Neuronal stem cell (in vitro differentiated cells): ENCODE results near the gene GLRA3.

Experiments
- DNase-seq: peaks from one replicate; pipeline ENCODE4 v3.0.0-alpha.2; 2013; ENCODE audit warnings: low spot score
- H2AFZ ChIP-seq: one replicate; pipeline ENCODE4 v1.6.1; 2013; ENCODE audit warnings: mild to moderate bottlenecking, low read length, inconsistent platforms
- H2AK5ac ChIP-seq: 2 replicates; pipeline ENCODE4 v1.6.1; 2013; ENCODE audit warnings: low read depth, mild to moderate bottlenecking, inconsistent platforms, low read length, moderate library complexity, mixed read lengths
- H2BK120ac ChIP-seq: 2 replicates; pipeline ENCODE4 v1.6.1; 2013; ENCODE audit warnings: low read depth, mild to moderate bottlenecking, inconsistent platforms, low read length, moderate library complexity, mixed read lengths
- H2BK12ac ChIP-seq: one replicate; pipeline ENCODE4 v1.6.1; 2013; ENCODE audit warnings: low read length, inconsistent platforms
- H2BK15ac ChIP-seq: 2 replicates; pipeline ENCODE4 v1.6.1; 2013; ENCODE audit warnings: mild to moderate bottlenecking, low read length, inconsistent platforms, mixed read lengths
- H2BK5ac ChIP-seq: one replicate; pipeline ENCODE4 v1.6.1; 2013; ENCODE audit warnings: inconsistent platforms, mild to moderate bottlenecking, low read length, moderate library complexity
- H3K14ac ChIP-seq: one replicate; pipeline ENCODE4 v1.6.1; 2013; ENCODE audit warnings: low read length, inconsistent platforms
- H3K18ac ChIP-seq: 2 replicates; pipeline ENCODE4 v1.6.1; 2013; ENCODE audit warnings: low read length, inconsistent platforms
- H3K23ac ChIP-seq: 2 replicates; pipeline ENCODE4 v1.6.1; 2013; ENCODE audit warnings: low read depth, mild to moderate bottlenecking, mixed read lengths, low read length, inconsistent platforms; ENCODE audit not compliant: poor library complexity
- H3K27ac ChIP-seq: replicated peaks from 3 replicates; pipeline ENCODE4 v1.5.1; 2013; ENCODE audit warnings: low read length, inconsistent platforms
- H3K27me3 ChIP-seq, 3 experiments: 2 replicates each; pipeline ENCODE4 v1.6.1; 2013; ENCODE audit warnings: low read length in 3 of 3, mild to moderate bottlenecking in 2 of 3, inconsistent platforms in 1 of 3, low read depth in 1 of 3, mixed read lengths in 1 of 3, moderate library complexity in 1 of 3; ENCODE audit not compliant: control insufficient read depth in 3 of 3, insufficient read depth in 3 of 3
- H3K36me3 ChIP-seq, 2 donors: replicated peaks in 1 of 2; 2 replicates each; pipeline ENCODE4 v1.6.1; 2013; ENCODE audit warnings: low read length in 2 of 2; ENCODE audit not compliant: control insufficient read depth in 2 of 2, insufficient read depth in 2 of 2
- H3K4ac ChIP-seq: 2 replicates; pipeline ENCODE4 v1.6.1; 2013; ENCODE audit warnings: inconsistent platforms, mild to moderate bottlenecking, low read length, moderate library complexity
- H3K4me1 ChIP-seq, 2 donors: 1 replicate in 1 of 2; 2 replicates in 1 of 2; pipeline ENCODE4 v1.6.1; 2013; ENCODE audit warnings: low read length in 2 of 2, low read depth in 1 of 2; ENCODE audit not compliant: control insufficient read depth in 2 of 2, insufficient read depth in 1 of 2
- H3K4me2 ChIP-seq: one replicate; pipeline ENCODE4 v1.6.1; 2013; ENCODE audit warnings: mild to moderate bottlenecking, low read length, inconsistent platforms; ENCODE audit not compliant: insufficient read depth, poor library complexity, severe bottlenecking
- H3K4me3 ChIP-seq, 2 donors: 2 replicates each; pipeline ENCODE4 v1.5.1; 2013; ENCODE audit warnings: low read length in 2 of 2, mild to moderate bottlenecking in 2 of 2, inconsistent platforms in 1 of 2, moderate library complexity in 1 of 2
- H3K79me1 ChIP-seq: one replicate; pipeline ENCODE4 v1.6.1; 2013; ENCODE audit warnings: low read depth, mild to moderate bottlenecking, inconsistent platforms, low read length, moderate library complexity
- H3K9ac ChIP-seq: one replicate; pipeline ENCODE4 v1.6.1; 2013; ENCODE audit warnings: mild to moderate bottlenecking, low read depth, low read length, inconsistent platforms; ENCODE audit not compliant: poor library complexity
- H3K9me3 ChIP-seq, 2 donors: replicated peaks in 1 of 2; 2 replicates each; pipeline versions ENCODE3 to v1.6.1; 2013; ENCODE audit warnings: low read length in 2 of 2, mild to moderate bottlenecking in 2 of 2, inconsistent platforms in 1 of 2, low read depth in 1 of 2, mixed read lengths in 1 of 2, moderate library complexity in 1 of 2; ENCODE audit not compliant: control insufficient read depth in 2 of 2, insufficient read depth in 1 of 2
- H4K8ac ChIP-seq: one replicate; pipeline ENCODE4 v1.6.1; 2013; ENCODE audit warnings: low read depth, mild to moderate bottlenecking, inconsistent platforms, low read length, moderate library complexity
- H4K91ac ChIP-seq: one replicate; pipeline ENCODE4 v1.6.1; 2013; ENCODE audit warnings: low read length, low read depth, mild to moderate bottlenecking, inconsistent platforms; ENCODE audit not compliant: poor library complexity
- WGBS, 2 donors: extraction: QIAGEN DNeasy Blood & Tissue Kit; methylation state at CpG; one replicate each; pipeline ENCODE4 v1.1.7; 2013; ENCODE audit warnings: missing lambda C conversion rate in 2 of 2, mixed read lengths in 1 of 2; ENCODE audit not compliant: insufficient read length in 2 of 2, insufficient replicate concordance in 1 of 2; ENCODE audit errors: extremely low coverage in 2 of 2; 5-methylcytosine and 5-hydroxymethylcytosine counted together

The GLRA3 gene

GRCh38 chr4:174626342-174627008 is 202.6 kb downstream of the GLRA3 start:
- Histone ChIP-seq H2BK120ac (no peak overlapping the region), H4K91ac (no peak overlapping the region), H2AFZ (no peak overlapping the region), H4K8ac (no peak overlapping the region), H3K4me1 (no peaks in the 10 kb centered on the region), H2AK5ac (no peak overlapping the region), H3K23ac (no peak overlapping the region), H3K9ac (no peak overlapping the region), H3K9me3 (no peaks in the 10 kb centered on the region), H3K18ac (no peak overlapping the region), H3K4me3 (no peak overlapping the region), H3K79me1 (no peaks in the 10 kb centered on the region), H2BK12ac (no peak overlapping the region), H3K27me3 (no peaks in the 10 kb centered on the region), H3K4ac (no peak overlapping the region), H3K4me2 (no peak overlapping the region), H2BK5ac (no peak overlapping the region), H3K27ac (no peak overlapping the region), H3K14ac (no peak overlapping the region), H2BK15ac (no peak overlapping the region), H3K36me3 (no peaks in the 10 kb centered on the region)
- no CpG with 5 or more reads among the region's 1 CpG for WGBS, 2 donors
- no peak for DNase-seq

GRCh38 chr4:174616661-174617060 is 212.4 kb downstream of the GLRA3 start:
- H2BK15ac ChIP-seq: no peak overlapping the region
- no peaks in the 10 kb centered on the region for H3K27me3 ChIP-seq
- H2AK5ac ChIP-seq: no peak overlapping the region
- no peak overlapping the region for H4K8ac ChIP-seq
- no peak overlapping the region for H3K4me2 ChIP-seq
- H4K91ac ChIP-seq: no peak overlapping the region
- H2BK5ac ChIP-seq: no peak overlapping the region
- no peaks in the 10 kb centered on the region for H3K9me3 ChIP-seq
- H2BK120ac ChIP-seq: no peak overlapping the region
- no peak overlapping the region for H3K9ac ChIP-seq
- H3K4ac ChIP-seq: no peak overlapping the region
- no peak for DNase-seq
- no CpG with 5 or more reads among the region's 3 CpGs for WGBS, 2 donors
- H3K4me1 ChIP-seq: no peaks in the 10 kb centered on the region
- no peak overlapping the region for H3K27ac ChIP-seq
- H3K4me3 ChIP-seq: no peak overlapping the region
- no peak overlapping the region for H2BK12ac ChIP-seq
- no peak overlapping the region for H3K18ac ChIP-seq
- no peak overlapping the region for H2AFZ ChIP-seq
- H3K14ac ChIP-seq: no peak overlapping the region
- no peaks in the 10 kb centered on the region for H3K36me3 ChIP-seq
- no peaks in the 10 kb centered on the region for H3K79me1 ChIP-seq
- H3K23ac ChIP-seq: no peak overlapping the region

- H3K9me3 ChIP-seq: no peaks in the 10 kb centered on the region
- no peak overlapping the region for H3K27ac ChIP-seq
- no peak overlapping the region for H4K91ac ChIP-seq
- no CpG with 5 or more reads among the region's 1 CpG for WGBS, 2 donors
- no peaks in the 10 kb centered on the region for H3K4me1 ChIP-seq
- H3K23ac ChIP-seq: no peak overlapping the region
- H4K8ac ChIP-seq: no peak overlapping the region
- no peak overlapping the region for H3K4ac ChIP-seq
- no peak overlapping the region for H2BK12ac ChIP-seq
- H2BK120ac ChIP-seq: no peak overlapping the region
- H3K9ac ChIP-seq: no peak overlapping the region
- H3K18ac ChIP-seq: no peak overlapping the region
- no peak overlapping the region for H2AK5ac ChIP-seq
- no peak overlapping the region for H2BK5ac ChIP-seq
- no peak for DNase-seq
- H2BK15ac ChIP-seq: no peak overlapping the region
- no peak overlapping the region for H3K14ac ChIP-seq
- no peak overlapping the region for H3K4me3 ChIP-seq
- no peaks in the 10 kb centered on the region for H3K79me1 ChIP-seq
- H2AFZ ChIP-seq: no peak overlapping the region
- no peak overlapping the region for H3K4me2 ChIP-seq
- no peaks in the 10 kb centered on the region for H3K27me3 ChIP-seq
- H3K36me3 ChIP-seq: no peaks in the 10 kb centered on the region
Measured at GRCh38 chr4:174613979-174614378, 215.1 kb downstream of the GLRA3 start.

- Histone ChIP-seq H2BK15ac (no peak overlapping the region), H3K23ac (no peak overlapping the region), H3K14ac (no peak overlapping the region), H2AK5ac (no peak overlapping the region), H4K8ac (no peak overlapping the region), H3K27me3 (no peaks in the 10 kb centered on the region), H3K79me1 (no peaks in the 10 kb centered on the region), H3K4ac (no peak overlapping the region), H3K18ac (no peak overlapping the region), H3K9me3 (no peaks in the 10 kb centered on the region), H3K4me3 (no peak overlapping the region), H3K4me2 (no peak overlapping the region), H3K9ac (no peak overlapping the region), H3K36me3 (no peaks in the 10 kb centered on the region), H2AFZ (no peak overlapping the region), H2BK12ac (no peak overlapping the region), H2BK120ac (no peak overlapping the region), H3K27ac (no peak overlapping the region), H4K91ac (no peak overlapping the region), H3K4me1 (no peaks in the 10 kb centered on the region), H2BK5ac (no peak overlapping the region)
- WGBS, 2 donors: no CpG with 5 or more reads among the region's 1 CpG
- DNase-seq: no peak
Measured at GRCh38 chr4:174611792-174612191, 217.3 kb downstream of the GLRA3 start.
